SK-N-SH (cell line): ENCODE measurements around the gene BNIP3. TPM values are rescaled to one million over a fixed set of nuclear protein-coding genes. Genes with fewer than 3 reads are reported as not detected.

Source experiments
- CTCF ChIA-PET: fragments of 300-600, 350-600 bp; formaldehyde crosslinking; extraction: SDS; loops from one replicate; lab custom pipeline; 2021; lab: Yijun Ruan, JAX
- POLR2A ChIA-PET: fragments of 350-600 bp; sonication (Branson Sonifier 250); formaldehyde crosslinking; extraction: SDS; loops from one replicate; lab custom pipeline; 2020; ENCODE audit warnings: antibody characterized with exemption, inconsistent platforms; lab: Yijun Ruan, JAX
- DNase-seq: peaks from one replicate; pipeline ENCODE4 v3.0.0; 2012
- H2AFZ ChIP-seq: fragments of 200-600 bp; sonication (generic); 2 replicates; pipeline ENCODE4 v1.8.1; 2016; ENCODE audit warnings: antibody characterized with exemption, mild to moderate bottlenecking, low read depth
- H3F3A ChIP-seq: fragments of 200-600 bp; sonication (generic); replicated peaks from 2 replicates; pipeline ENCODE3; 2016; ENCODE audit warnings: antibody characterized with exemption, mild to moderate bottlenecking; ENCODE audit not compliant: insufficient read depth
- H3K27ac ChIP-seq, 2 experiments: fragments of 200-500 bp in 1 of 2; fragments of 200-600 bp in 1 of 2; sonication (Bioruptor generic) in 1 of 2; sonication (generic), shearing (Covaris generic) in 1 of 2; 2 replicates each; pipeline versions ENCODE4 v1.5.1 to v1.6.1; 2014 to 2016; ENCODE audit warnings: low read depth in 2 of 2, inconsistent platforms in 1 of 2, low read length in 1 of 2, mild to moderate bottlenecking in 1 of 2, mixed read lengths in 1 of 2
- H3K27me3 ChIP-seq: fragments of 200-600 bp; sonication (generic), shearing (Covaris generic); 2 replicates; pipeline ENCODE4 v1.6.1; 2016; ENCODE audit warnings: mixed run types; ENCODE audit not compliant: insufficient read depth
- H3K36me3 ChIP-seq, 2 experiments: fragments of 200-500 bp in 1 of 2; fragments of 200-600 bp in 1 of 2; sonication (Bioruptor generic) in 1 of 2; sonication (generic) in 1 of 2; replicated peaks in 1 of 2; 2 replicates each; pipeline versions ENCODE3 to v1.5.1; 2014 to 2016; ENCODE audit warnings: low read length in 1 of 2, mild to moderate bottlenecking in 1 of 2; ENCODE audit not compliant: insufficient read depth in 2 of 2, control insufficient read depth in 1 of 2
- H3K4me1 ChIP-seq, 2 experiments: fragments of 200-500 bp in 1 of 2; fragments of 200-600 bp in 1 of 2; sonication (Bioruptor generic) in 1 of 2; sonication (generic), shearing (Covaris generic) in 1 of 2; 2 replicates each; pipeline versions ENCODE4 v1.5.1 to v1.6.1; 2014 to 2016; ENCODE audit warnings: low read depth in 1 of 2, low read length in 1 of 2, mixed run types in 1 of 2; ENCODE audit not compliant: insufficient read depth in 2 of 2, control insufficient read depth in 1 of 2
- H3K4me2 ChIP-seq: fragments of 200-600 bp; sonication (generic), shearing (Covaris generic); 2 replicates; pipeline ENCODE4 v1.6.1; 2017; ENCODE audit warnings: mixed run types
- H3K4me3 ChIP-seq, 2 experiments: fragments of 200-500 bp in 1 of 2; fragments of 200-600 bp in 1 of 2; sonication (Bioruptor generic) in 1 of 2; sonication (generic), shearing (Covaris generic) in 1 of 2; 2 replicates each; pipeline versions ENCODE4 v1.5.1 to v1.8.1; 2014 to 2016; ENCODE audit warnings: low read depth in 2 of 2, inconsistent platforms in 1 of 2, low read length in 1 of 2, mild to moderate bottlenecking in 1 of 2, mixed read lengths in 1 of 2, moderate library complexity in 1 of 2
- H3K79me2 ChIP-seq: fragments of 200-600 bp; sonication (generic); 2 replicates; pipeline ENCODE4 v1.8.1; 2017; ENCODE audit warnings: mild to moderate bottlenecking; ENCODE audit not compliant: insufficient read depth
- H3K9ac ChIP-seq: fragments of 200-600 bp; sonication (generic); 2 replicates; pipeline ENCODE4 v1.6.1; 2017; ENCODE audit warnings: mixed run types
- H3K9me2 ChIP-seq: fragments of 200-600 bp; sonication (generic); 2 replicates; pipeline ENCODE4 v1.6.1; 2017; ENCODE audit warnings: mixed run types
- H3K9me3 ChIP-seq: fragments of 200-600 bp; sonication (generic); 2 replicates; pipeline ENCODE4 v1.6.1; 2017; ENCODE audit warnings: mixed run types, mild to moderate bottlenecking, moderate library complexity
- H4K20me1 ChIP-seq: fragments of 200-600 bp; sonication (generic); 2 replicates; pipeline ENCODE4 v1.6.1; 2017; ENCODE audit warnings: mild to moderate bottlenecking, mixed run types; ENCODE audit not compliant: insufficient read depth
- EP300 ChIP-seq, 2 experiments: IDR thresholded peaks; 2 replicates each; pipeline versions ENCODE4 v1.4.0 to v1.6.1; 2012; ENCODE audit warnings: borderline replicate concordance in 1 of 2, low read depth in 1 of 2, low read length in 1 of 2
- MXI1 ChIP-seq: IDR thresholded peaks from 2 replicates; pipeline ENCODE4 v1.6.1; 2012; ENCODE audit warnings: mild to moderate bottlenecking, low read depth, low read length, improper control_type of control experiment
- POLR2AphosphoS5 ChIP-seq: IDR thresholded peaks from 2 replicates; pipeline ENCODE4 v1.6.1; 2012; ENCODE audit warnings: low read depth, low read length
- RXRA ChIP-seq: IDR thresholded peaks from 2 replicates; pipeline ENCODE4 v1.4.0; 2012; ENCODE audit warnings: low read depth, mild to moderate bottlenecking, borderline replicate concordance
- SIN3A ChIP-seq: IDR thresholded peaks from 2 replicates; pipeline ENCODE4 v1.6.1; 2012; ENCODE audit warnings: low read depth, mild to moderate bottlenecking, low read length, moderate library complexity, borderline replicate concordance
- SMC3 ChIP-seq: IDR thresholded peaks from 2 replicates; pipeline ENCODE4 v1.6.1; 2012; ENCODE audit warnings: low read depth, low read length, improper control_type of control experiment
- YY1 ChIP-seq: IDR thresholded peaks from 2 replicates; pipeline ENCODE4 v1.4.0; 2012; ENCODE audit warnings: low read depth, mild to moderate bottlenecking
- WGBS: methylation state at CpG from one replicate; pipeline ENCODE4 v1.1.6; 2017; ENCODE audit warnings: low lambda C conversion rate; 5-methylcytosine and 5-hydroxymethylcytosine counted together
- polyA plus RNA-seq, 3 experiments: library from polyadenylated mRNA; depleted of rRNA; stranded (reverse); fragments of >200 nt; gene quantifications; 2 replicates each; pipeline ENCODE4 v1.2.3, GENCODE V29; 2012
- TF ChIP-seq, protein P1 (sequence below): IDR thresholded peaks from 2 replicates; pipeline ENCODE4 v1.4.0; 2012; ENCODE audit warnings: low read depth, borderline replicate concordance
- TF ChIP-seq, protein P2 (sequence below): IDR thresholded peaks from 2 replicates; pipeline ENCODE4; 2012

BNIP3 gene
- polyA plus RNA-seq, 1 of the 3 experiments (the other 2 are of a cell fraction) = 40.3 TPM

DNA sequence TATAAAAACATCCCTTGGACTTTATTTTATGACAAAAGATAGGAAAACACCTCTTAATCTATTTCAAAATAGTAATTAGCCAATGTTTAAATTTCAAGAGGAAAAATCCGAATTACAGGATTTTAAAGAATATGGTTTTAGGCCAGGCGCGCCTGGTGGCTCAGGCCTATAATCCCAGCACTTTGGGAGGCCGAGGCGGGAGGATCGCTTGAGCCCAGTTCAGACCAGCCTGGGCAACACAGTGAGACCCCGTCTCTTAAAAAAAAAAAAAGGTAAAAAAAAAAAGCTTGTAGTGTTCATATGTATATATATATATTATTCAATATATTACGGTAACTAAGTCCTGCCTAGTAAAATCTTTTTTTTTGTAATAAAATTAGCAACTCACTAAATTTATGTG, 1.4 kb downstream of the BNIP3 start (continued):
- TF ChIP-seq, protein P1, sequence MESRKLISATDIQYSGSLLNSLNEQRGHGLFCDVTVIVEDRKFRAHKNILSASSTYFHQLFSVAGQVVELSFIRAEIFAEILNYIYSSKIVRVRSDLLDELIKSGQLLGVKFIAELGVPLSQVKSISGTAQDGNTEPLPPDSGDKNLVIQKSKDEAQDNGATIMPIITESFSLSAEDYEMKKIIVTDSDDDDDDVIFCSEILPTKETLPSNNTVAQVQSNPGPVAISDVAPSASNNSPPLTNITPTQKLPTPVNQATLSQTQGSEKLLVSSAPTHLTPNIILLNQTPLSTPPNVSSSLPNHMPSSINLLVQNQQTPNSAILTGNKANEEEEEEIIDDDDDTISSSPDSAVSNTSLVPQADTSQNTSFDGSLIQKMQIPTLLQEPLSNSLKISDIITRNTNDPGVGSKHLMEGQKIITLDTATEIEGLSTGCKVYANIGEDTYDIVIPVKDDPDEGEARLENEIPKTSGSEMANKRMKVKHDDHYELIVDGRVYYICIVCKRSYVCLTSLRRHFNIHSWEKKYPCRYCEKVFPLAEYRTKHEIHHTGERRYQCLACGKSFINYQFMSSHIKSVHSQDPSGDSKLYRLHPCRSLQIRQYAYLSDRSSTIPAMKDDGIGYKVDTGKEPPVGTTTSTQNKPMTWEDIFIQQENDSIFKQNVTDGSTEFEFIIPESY = no peak
- no peak for TF ChIP-seq SMC3
- TF ChIP-seq, protein P2, sequence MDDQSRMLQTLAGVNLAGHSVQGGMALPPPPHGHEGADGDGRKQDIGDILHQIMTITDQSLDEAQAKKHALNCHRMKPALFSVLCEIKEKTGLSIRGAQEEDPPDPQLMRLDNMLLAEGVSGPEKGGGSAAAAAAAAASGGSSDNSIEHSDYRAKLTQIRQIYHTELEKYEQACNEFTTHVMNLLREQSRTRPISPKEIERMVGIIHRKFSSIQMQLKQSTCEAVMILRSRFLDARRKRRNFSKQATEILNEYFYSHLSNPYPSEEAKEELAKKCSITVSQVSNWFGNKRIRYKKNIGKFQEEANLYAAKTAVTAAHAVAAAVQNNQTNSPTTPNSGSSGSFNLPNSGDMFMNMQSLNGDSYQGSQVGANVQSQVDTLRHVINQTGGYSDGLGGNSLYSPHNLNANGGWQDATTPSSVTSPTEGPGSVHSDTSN = no peak
- TF ChIP-seq MXI1 = no peak

DNA sequence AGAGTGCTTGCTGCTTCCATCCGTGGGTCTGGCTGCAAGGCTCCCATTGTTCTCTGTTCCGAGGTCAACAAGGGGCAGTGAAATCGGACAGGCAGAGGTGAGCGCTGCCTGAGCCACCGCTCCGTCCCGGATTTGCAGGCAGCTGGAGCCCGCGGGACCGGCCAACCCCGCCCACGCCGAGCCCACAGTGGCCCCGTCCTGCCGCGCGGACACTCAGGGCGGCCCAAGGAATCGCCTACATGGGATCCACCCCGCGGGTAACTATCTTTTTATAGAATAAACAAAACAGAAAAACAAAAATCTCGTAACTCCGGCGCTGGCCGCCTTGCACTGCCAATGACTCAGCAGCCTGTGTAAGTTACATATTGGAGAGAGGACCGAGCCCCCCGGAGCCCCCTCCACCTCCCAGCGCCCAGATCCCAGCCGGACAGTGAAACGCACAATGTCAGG, 1.9 kb downstream of the BNIP3 start:
- TF ChIP-seq RXRA (no peak), MXI1 (peak; percentile 7; the same call in 1 of the 2 replicates)

DNA sequence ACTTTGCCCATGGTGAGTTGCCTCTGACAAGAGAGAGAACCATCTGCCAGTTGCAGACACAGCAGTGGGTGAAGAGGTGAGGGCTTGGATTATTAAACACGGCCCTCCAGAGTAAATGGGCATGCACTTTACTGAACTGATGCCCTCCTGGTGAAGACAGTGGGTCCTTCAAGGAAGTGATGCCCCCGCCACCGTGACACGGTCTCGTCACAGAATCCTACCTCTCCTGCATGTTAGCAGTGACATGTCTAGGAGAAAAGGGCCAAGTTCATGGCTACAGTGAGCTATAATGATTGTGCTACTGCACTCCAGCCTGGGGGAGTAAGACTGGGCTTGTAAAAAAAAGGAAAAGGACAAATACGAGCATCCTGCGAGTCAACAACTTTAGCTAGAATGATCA, 2.4 kb downstream of the BNIP3 start:
- DNase-seq = no peak
- TF ChIP-seq SMC3 = no peak
- TF ChIP-seq SIN3A = no peak
- TF ChIP-seq POLR2AphosphoS5 = no peak
- TF ChIP-seq, protein P2 = no peak
- no peak for TF ChIP-seq YY1
- no peak for TF ChIP-seq EP300 (IDR thresholded peaks at IDR 0.05; ENCODE audit: borderline replicate concordance in 1 of 2, low read depth in 1 of 2, low read length in 1 of 2)
- no peaks in the 10 kb centered on the region for H3K27me3 ChIP-seq
- peaks cover 0 to 2% of the 10 kb centered on the region in 2 experiments for H3K36me3 ChIP-seq
- H3K9me2 ChIP-seq = no peaks in the 10 kb centered on the region
- no peaks in the 10 kb centered on the region for H3K9me3 ChIP-seq
- peaks cover 54% of the 10 kb centered on the region for H4K20me1 ChIP-seq
- H3K79me2 ChIP-seq = peaks cover 73% of the 10 kb centered on the region
- WGBS = 80% methylated on average over 7 of the region's 7 CpGs
- H2AFZ ChIP-seq = no peak overlapping the region
- POLR2A ChIA-PET = interaction anchor here (0.8 kb wide), 1 partner anchor 17 kb away, joined by 3 read pairs; no protein-coding TSS in a partner anchor
- H3K4me1 ChIP-seq = peaks cover 10 to 23% of the 10 kb centered on the region in 2 experiments; a peak in 2 of 4 replicates
- H3K4me2 ChIP-seq = peak overlapping the region; percentile 95
- H3K27ac ChIP-seq = peak overlapping the region in 1 of 2 experiments; percentile 11; a peak in 1 of 4 replicates
- peak overlapping the region; percentile 62 to 91; a peak in 3 of 4 replicates for H3K4me3 ChIP-seq
- peaks cover 17% of the 10 kb centered on the region for H3F3A ChIP-seq
- H3K9ac ChIP-seq = peak overlapping the region; percentile 54; the same call in 1 of the 2 replicates
- CTCF ChIA-PET = interaction anchor here (0.9 to 4.8 kb wide), 5 partner anchors 15 to 163 kb away, joined by 3 to 28 read pairs (median 4); partner anchors contain the start of gene PPP2R2D

More for the DNA sequence above, 1.9 kb downstream of the BNIP3 start:
- peak; percentile 56 for DNase-seq
- Histone ChIP-seq H3K79me2 (peaks cover 68% of the 10 kb centered on the region), H3K9me3 (no peaks in the 10 kb centered on the region), H4K20me1 (peaks cover 50% of the 10 kb centered on the region), H3K4me1 (peaks cover 10 to 23% of the 10 kb centered on the region in 2 experiments; a peak in 2 of 4 replicates), H3F3A (peaks cover 18% of the 10 kb centered on the region), H3K9me2 (no peaks in the 10 kb centered on the region), H3K36me3 (peaks cover 0 to 2% of the 10 kb centered on the region in 2 experiments), H3K4me3 (peak overlapping the region; percentile 62 to 91), H3K4me2 (peak overlapping the region; percentile 95), H3K27me3 (no peaks in the 10 kb centered on the region), H3K9ac (peak overlapping the region; percentile 54), H3K27ac (peak overlapping the region in 1 of 2 experiments; percentile 45; a peak in 1 of 4 replicates), H2AFZ (no peak overlapping the region)
- 58% methylated on average over 28 of the region's 30 CpGs for WGBS
- CTCF ChIA-PET = interaction anchor here (0.9 to 4.8 kb wide), 4 partner anchors 15 to 80 kb away, joined by 3 to 28 read pairs (median 4); partner anchors contain the start of gene PPP2R2D
- POLR2A ChIA-PET = interaction anchor here (0.8 kb wide), 1 partner anchor 17 kb away, joined by 3 read pairs; no protein-coding TSS in a partner anchor
